GM10847 (cell line): ENCODE results near the gene ELP1.

Source experiments
- POLR2A ChIP-seq: IDR thresholded peaks from 2 replicates; pipeline ENCODE4 v1.6.1; 2011; ENCODE audit not compliant: insufficient read length; ENCODE audit errors: extremely low read depth

Gene ELP1

GRCh38 chr9:108851138-108851537 lies 82.8 kb downstream of the ELP1 start:
- no peak for TF ChIP-seq POLR2A

DNA sequence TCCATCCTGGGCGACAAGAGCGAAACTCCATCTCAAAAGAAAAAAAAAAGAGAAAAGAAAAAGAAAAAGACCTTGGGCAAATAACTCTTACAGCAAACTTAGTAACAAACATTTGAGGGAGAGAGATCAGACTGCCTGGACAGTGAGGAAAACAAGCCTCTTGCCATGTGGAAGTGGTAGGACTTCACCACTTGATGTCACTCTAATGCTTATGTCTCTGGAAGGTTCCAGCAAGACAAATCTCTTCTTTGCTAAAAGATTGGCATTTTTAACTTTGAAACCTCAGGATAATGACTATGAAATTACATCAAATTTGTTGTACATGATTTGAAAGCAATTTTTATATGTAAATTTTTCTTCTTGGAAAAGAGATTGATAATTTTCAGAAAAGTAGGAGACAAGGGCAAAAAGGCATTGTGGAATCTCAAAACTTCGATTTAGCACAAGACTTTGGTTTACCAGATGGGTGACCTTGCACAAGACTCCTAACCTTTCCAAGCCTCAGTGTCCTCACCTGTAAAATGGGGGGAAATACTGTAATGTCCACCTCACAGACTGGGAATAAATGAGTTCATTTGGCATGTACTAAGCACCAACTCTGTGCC lies 83.5 kb downstream of the ELP1 start:
- no peak for TF ChIP-seq POLR2A

GRCh38 chr9:108845947-108846346 lies 88.0 kb downstream of the ELP1 start:
- no peak for TF ChIP-seq POLR2A

- no peak for TF ChIP-seq POLR2A
These were observed 88.4 kb downstream of the ELP1 start for GRCh38 chr9:108845507-108845906.

DNA sequence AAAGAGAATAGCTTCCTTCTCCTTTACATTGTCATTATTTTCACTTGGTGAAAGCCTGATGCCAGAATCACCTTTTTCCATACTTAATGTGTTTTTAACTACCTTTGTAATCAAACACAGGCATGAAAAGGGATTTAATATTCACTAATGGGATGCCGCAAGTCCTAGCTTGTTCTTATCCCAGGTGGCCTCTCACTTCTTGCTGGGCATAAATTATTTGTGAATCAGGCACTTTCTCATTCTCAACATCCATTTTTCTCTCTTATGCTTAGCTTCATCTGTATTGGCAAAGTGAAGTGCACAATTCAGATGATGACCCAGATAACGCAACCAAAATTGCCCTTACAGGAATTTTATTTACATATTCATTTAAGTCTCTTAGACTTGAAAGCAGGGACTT lies 89.1 kb downstream of the ELP1 start:
- no peak for TF ChIP-seq POLR2A

GRCh38 chr9:108844391-108844790 lies 89.5 kb downstream of the ELP1 start:
- TF ChIP-seq POLR2A = no peak

- TF ChIP-seq POLR2A = no peak
These were observed 91.2 kb downstream of the ELP1 start for GRCh38 chr9:108842610-108843295.

- no peak for TF ChIP-seq POLR2A
These were observed 95.9 kb downstream of the ELP1 start for GRCh38 chr9:108838017-108838416.

- TF ChIP-seq POLR2A = no peak
These were observed 96.4 kb downstream of the ELP1 start for GRCh38 chr9:108837530-108837929.

DNA sequence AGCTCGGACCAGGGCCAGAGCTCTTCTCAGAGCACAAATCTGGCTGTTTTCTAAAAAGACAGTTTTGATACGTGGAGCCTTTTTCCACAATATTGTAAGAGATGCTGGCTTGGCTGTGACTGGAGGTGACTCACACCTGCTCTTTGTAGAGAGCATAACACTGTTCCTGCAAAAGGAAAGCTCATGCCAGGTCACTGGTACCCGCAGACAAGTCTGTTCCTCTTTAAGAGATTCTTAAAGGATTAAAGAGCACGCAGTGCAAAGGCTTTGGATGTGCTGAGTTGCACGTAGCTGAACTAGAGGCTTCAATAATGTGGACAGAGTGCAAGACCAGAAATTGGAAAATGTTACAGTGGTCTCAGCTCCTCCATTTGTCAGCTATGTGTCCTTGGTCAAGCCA lies 97.1 kb downstream of the ELP1 start:
- no peak for TF ChIP-seq POLR2A

- TF ChIP-seq POLR2A = no peak
These were observed 97.6 kb downstream of the ELP1 start for GRCh38 chr9:108836319-108836718.

DNA sequence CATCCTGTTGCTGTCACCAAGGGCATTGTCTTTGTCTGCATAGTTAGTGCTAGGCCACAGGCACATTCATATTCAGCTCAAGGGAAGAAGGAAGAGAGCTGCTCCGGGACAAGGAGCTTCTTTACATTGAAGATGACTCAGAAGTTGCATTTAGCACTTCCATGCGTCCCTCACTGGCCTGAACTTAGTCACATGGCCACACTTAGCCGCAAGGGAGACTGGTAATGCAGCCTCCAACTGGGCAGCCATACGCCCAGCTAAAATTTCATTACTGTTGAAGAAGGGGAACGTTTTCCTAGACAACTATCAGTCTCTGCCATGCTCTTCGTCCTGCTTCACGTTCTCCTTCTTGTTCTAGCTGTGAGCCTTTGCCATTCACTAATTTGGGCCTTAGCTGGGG lies 98.1 kb downstream of the ELP1 start:
- no peak for TF ChIP-seq POLR2A

GRCh38 chr9:108834959-108835665 lies 98.8 kb downstream of the ELP1 start:
- no peak for TF ChIP-seq POLR2A

DNA sequence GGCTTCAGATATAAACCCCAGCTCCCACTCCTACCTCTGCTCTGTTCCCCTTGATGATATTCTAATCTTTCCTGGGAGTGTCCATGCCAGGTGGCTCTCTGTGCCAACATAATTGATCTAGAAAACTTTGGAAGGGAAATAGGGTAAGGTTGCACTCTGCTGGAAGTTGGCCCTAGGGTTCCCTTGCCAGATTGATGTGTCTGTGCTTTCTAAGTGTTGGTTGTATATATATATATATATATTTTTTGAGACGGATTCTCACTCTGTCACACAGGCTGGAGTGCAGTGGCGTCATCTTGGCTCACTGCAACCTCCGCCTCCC lies 101.8 kb downstream of the ELP1 start:
- TF ChIP-seq POLR2A = no peak

- no peak for TF ChIP-seq POLR2A
These were observed 102.3 kb downstream of the ELP1 start for GRCh38 chr9:108831496-108832178.

- no peak for TF ChIP-seq POLR2A
These were observed 103.7 kb downstream of the ELP1 start for GRCh38 chr9:108830272-108830671.

DNA sequence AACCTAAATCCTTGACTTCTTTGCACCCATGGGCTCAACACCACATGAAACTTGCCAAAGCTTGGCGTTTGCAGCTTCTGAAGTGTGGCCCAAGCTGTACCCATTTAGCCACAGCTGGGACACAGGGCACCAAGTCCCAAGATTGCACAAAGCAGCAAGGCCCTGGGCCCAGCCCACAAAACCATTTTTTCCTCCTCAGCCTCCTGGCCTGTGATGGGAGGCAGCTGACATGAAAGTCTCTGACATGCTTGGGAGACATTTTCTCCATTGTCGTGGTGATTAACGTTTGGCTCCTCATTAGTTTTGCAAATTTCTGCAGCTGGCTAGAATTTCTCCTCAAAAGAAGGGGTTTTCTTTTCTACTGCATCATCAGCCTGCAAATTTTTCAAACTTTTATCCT lies 110.1 kb downstream of the ELP1 start:
- TF ChIP-seq POLR2A = no peak
